B cell (primary cell): ENCODE data around the gene FAM177B. TPM values are rescaled to one million over a fixed set of nuclear protein-coding genes. Genes with fewer than 3 reads are reported as not detected.

Experiments
- polyA plus RNA-seq: library from polyadenylated mRNA; depleted of rRNA; stranded (reverse); fragments of >200 nt; gene quantifications from 2 replicates; pipeline ENCODE4 v1.2.3, GENCODE V29; 2012
- total RNA-seq, 2 donors: library from RNA; stranded (reverse); fragments of 120-200 nt in 1 of 2; gene quantifications; 1 replicate in 1 of 2; 2 replicates in 1 of 2; pipeline versions ENCODE4 v1.2.3 to v1.2.4, GENCODE V29; 2013 to 2022

Gene FAM177B
- total and polyA plus RNA-seq, 2 donors (not counting 1 experiment from before 2014, with no cell fraction given): 12.8 to 19.9 TPM

Other genes starting within 250 kb of the FAM177B start
- 0.99 and 1.3 TPM in 2 replicates for gene HHIPL2, start 189.1 kb upstream of the FAM177B start, total RNA-seq
- 0.62 and 0.63 TPM in 2 replicates for gene HHIPL2, start 189.1 kb upstream of the FAM177B start, polyA plus RNA-seq
- gene TAF1A, start 147.3 kb upstream of the FAM177B start, total RNA-seq: 23.7 and 25.9 TPM in 2 replicates
- 12.7 and 24.9 TPM in 2 replicates for gene TAF1A, start 147.3 kb upstream of the FAM177B start, polyA plus RNA-seq
- gene MIA3, start 119.1 kb upstream of the FAM177B start, total RNA-seq: 109 and 116 TPM in 2 replicates
- 66.5 and 69.2 TPM in 2 replicates for gene MIA3, start 119.1 kb upstream of the FAM177B start, polyA plus RNA-seq
- 77.7 and 79.9 TPM in 2 replicates for gene AIDA, start 24.7 kb upstream of the FAM177B start, total RNA-seq
- 40.5 and 41.7 TPM in 2 replicates for gene AIDA, start 24.7 kb upstream of the FAM177B start, polyA plus RNA-seq
- gene BROX, start 24.6 kb upstream of the FAM177B start, total RNA-seq: 55.1 and 57.8 TPM in 2 replicates
- 8.7 and 10.8 TPM in 2 replicates for gene BROX, start 24.6 kb upstream of the FAM177B start, polyA plus RNA-seq
- gene DISP1, start 77.8 kb downstream of the FAM177B start, total RNA-seq: 12.0 and 12.6 TPM in 2 replicates
- 6.0 and 6.6 TPM in 2 replicates for gene DISP1, start 77.8 kb downstream of the FAM177B start, polyA plus RNA-seq